Measurements from ENCODE around the gene KCNMA1.

KCNMA1 gene

DNA sequence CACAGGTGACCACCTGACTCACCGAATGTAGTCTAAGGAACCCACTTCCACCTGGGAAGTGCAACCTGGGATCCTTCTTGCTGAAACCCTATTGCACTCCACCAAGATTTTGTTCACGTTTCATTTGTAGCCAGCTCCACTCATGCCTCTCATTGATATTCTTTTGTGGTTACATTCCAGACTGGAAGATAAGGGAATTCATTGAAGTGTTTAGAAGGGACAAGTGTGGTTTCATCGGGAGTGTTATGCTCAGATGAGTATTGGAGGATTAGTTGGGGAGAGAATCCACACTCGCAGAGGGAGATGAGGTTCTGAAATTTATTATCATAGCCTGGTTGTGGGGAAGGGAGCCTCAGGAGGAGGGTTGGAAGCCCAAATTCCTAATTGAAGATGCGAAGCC is 320.4 kb downstream of the KCNMA1 start:
- DNase-seq (ENCODE audit: insufficient read length, low spot score) (no peak), FAIRE-seq (no peak)

DNA sequence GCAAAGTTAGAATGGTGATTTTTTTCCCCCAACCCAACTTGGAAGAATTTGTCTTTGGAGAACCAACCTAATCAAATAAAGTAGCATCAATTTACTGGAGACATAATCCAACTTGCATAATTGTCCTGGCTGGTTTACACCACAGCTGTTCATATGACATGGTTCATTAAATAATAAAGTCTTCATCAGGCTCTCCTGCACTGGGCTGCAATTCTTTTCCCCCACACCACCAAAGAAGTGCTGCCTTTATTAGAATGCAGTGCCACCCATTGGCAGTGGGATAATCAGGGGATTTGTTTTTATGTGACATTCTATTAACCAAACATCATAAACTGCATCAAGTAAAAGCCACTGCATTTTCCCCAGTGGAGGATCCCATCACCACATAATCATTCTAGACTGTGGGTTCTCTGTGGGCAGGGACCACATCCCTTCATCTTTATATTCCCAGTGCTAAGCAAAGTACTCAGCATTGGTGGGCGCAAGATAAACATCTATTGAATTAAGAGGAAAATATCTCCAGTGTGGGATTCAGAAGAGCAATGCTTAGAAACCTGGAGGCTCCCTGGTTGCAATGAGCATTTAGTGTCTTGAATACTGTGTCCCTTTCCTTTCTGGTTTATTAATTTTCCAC is 322.0 kb downstream of the KCNMA1 start:
- FAIRE-seq (no peak), DNase-seq (ENCODE audit: insufficient read length, low spot score) (no peak)

DNA sequence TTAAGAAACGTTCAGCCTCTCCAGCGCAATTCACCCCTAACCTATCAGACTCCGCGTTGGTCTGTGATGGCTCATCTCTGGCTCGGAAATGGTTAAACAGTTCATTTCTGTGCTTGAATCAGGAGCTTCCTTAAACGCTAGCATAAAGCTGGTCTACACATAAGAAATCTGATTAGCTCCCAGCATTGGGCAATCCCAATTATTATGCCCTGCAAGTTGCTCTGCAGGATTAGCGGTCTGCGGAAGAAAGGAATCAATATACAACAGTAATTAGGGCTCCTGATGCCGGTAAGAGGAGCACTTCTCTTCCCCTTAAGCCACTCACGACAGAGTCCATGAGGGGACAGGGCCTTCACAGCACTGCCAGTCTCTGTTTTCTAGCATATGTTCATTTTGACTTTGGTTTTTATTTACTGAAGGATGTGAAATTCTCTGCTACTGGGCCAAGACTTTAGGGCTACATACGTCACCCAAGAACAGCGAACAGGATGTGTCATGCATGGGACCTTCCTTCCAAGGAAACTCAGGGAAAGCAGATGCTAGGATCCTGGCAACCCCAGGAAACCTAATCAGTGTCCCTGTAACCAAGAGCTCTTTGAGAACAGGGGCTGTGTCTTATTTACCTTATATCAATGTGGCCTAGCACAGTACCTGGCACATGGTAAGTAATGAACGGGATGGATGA is 324.4 kb downstream of the KCNMA1 start:
- FAIRE-seq (no peak), DNase-seq (ENCODE audit: insufficient read length, low spot score) (no peak)

DNA sequence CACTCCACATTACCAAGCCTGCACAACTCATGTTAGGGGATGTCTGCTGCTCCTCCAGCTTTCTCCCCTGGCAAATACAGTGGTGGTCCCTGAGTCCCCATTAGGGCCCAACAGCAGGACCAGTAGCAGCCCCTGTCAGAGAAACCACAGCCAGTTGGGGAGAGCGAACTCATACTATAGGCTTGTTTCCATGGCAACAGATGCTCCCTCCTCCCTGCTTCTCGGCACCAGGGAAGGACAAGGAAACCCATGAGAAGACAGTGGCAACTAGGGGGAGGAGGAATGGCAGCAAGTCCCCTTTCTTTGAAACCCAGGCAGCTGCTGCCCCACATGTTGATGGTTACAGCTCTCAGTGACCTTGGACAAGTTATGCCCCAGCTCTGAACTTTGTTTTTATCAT is 326.4 kb downstream of the KCNMA1 start:
- DNase-seq (ENCODE audit: insufficient read length, low spot score) (no peak), FAIRE-seq (no peak)

DNA sequence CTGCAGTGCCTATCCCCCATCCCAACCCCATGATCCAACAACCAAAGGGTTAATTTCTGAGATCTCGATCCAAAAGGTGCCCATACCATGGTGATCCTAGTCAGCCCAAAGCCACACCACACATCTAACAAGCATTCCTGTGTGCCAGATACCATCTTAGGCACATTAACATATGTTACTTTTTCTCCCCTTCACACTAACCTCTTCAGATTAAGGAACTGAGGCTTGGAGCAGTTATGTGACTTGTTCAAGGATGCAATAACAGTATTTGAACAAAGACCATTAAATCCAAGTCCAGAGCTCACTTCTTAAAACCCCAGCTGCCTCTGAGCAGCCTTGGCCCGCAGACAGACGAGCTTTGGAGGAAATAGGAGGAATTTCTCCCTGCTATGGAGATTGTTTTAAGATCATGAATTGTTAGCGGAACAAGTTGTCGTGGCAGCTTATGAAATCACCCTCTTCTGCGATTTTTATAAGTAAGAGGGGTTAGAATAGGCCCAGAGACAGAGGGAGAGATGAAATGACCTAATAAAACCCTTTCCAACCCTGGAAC is 327.2 kb downstream of the KCNMA1 start:
- no peak for DNase-seq (ENCODE audit: insufficient read length, low spot score)

DNA sequence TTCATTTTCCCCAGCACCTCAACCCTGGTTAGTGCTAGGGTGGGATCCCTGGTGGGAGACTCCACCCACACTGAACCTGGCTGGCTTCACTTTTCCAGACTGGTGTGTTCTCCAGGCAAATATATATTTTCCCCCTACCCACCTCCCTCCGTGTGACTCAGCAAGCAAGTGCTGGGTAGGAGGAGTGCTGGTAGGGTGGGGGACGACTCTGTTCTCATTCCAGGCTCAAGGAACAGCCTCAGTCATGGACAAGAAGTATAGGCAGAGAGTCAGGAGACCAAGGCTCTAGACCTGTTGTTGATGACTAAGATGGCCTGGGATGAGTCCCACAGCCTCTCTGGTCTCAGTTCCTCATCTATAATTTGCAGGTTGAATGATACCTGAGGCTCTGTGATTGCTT is 328.1 kb downstream of the KCNMA1 start:
- FAIRE-seq, result no peak
- no peak for DNase-seq (ENCODE audit: insufficient read length, low spot score)

More for the DNA sequence above, 327.2 kb downstream of the KCNMA1 start:
- no peak for FAIRE-seq

DNA sequence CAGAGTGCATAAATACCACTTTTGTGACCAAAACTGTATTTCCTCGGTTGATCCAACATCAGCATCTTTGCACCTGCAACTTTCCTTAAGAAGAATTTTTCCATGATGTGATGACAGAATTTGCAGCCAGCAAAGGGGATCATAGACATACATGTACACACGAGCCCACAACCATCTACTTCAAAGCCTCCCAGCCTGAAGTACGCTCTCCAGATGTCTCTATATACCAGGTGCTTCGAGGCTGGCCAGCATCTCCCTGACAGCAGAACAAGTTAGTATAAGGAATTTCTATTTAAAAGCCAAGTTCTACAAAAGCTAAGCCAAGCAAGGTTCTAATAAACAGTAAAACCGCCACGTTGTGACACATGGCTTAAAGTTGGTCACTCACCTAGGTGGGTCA is 328.5 kb downstream of the KCNMA1 start:
- no peak for FAIRE-seq

DNA sequence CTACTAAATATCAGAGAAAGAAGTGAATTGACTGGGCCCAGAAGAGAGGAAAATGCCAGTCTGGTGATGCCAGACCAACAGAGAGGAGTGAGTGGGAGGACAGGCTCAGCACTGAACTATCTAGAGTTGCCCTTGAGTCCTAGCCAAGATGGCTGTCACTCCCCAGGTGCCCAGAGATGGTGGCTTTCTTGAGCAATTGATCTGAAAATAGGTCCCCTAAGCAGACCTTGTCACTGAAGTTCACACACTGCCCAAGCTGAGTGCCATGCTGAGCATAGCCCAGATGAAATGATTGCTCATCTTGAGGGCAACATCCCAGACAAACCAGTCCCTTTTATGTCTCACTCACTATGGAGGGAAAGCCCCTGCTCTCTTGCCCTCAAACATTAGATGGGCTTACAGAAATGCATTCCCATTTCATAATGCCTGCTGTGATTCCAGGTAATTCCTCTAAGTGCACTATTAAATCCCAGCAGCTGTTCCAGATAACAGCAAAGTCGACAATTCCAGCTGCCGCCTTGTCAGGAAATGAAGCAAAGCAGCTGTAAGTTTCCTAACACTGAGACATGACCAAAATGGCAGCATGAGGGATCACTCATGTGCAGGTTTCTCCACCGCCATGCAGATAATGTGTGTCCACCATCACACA is 329.4 kb downstream of the KCNMA1 start:
- no peak for FAIRE-seq

More for the DNA sequence above, 328.5 kb downstream of the KCNMA1 start:
- DNase-seq (ENCODE audit: insufficient read length, low spot score), result no peak

DNA sequence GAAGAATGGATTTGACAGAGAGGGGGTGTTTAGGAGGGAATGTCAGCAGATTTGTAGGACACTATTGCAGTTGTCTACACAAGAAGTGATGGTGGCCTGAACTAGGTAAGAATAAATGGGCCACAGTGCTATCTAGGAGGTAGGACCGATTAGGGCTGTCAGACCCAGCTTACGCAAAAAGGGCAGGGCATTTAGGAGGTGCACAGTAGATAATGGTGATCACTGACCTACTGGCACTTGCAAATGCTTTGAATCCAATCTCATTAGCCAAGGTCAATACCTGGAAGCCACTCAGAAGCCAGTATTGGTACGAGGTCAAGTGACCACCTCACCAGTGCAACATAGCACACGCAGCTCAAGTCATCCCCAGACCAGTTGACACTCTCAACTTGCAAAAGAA is 330.9 kb downstream of the KCNMA1 start:
- FAIRE-seq, result no peak
- no peak for DNase-seq (ENCODE audit: insufficient read length, low spot score)

More for the DNA sequence above, 329.4 kb downstream of the KCNMA1 start:
- DNase-seq (ENCODE audit: insufficient read length, low spot score), result no peak

DNA sequence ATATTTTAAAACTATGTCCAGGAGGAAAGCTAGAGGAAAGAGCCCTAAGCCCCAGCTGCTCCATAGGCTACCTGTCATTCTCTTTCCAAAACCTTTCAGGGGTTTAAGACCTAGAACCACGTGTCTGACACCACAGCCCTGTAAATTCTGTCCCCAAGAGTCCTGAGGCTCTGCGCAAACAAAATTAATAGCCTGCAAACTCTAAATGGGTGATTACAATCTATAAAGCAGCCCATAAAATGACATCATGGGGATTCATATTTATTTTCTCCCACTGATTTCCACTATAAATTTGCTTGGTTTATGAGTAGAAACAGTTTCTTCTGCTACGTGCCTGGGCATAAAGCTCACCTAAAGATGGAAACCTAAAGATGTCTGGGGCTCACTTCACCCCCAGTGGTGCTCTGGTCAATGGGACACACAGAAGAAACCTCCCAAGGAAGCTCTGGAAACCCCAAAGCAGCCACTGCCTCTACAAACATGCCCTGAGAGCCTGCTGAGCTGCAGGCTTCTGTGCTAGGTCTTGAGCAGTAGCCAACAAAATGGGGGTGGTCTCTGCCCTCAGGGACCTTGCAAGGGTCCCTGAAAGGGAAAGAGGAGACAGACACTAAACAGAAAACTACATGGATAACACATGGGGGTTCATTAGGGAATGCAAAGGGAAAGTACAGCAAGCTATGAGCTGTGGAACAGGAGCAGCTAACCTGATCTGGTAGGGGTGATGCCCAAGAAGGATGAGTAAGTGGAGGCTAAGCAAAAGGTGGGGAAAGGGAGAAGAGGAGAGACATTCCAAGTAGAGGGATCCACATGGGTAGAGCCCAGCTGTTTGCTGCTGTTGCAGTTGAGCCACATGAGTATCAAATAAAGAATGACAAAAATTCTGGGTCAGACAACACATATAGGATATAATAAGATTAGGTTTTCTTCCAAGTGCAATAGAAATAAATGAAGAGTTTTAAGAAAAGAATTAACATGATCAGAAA is 331.7 kb downstream of the KCNMA1 start:
- no peak for DNase-seq (ENCODE audit: insufficient read length, low spot score)
- FAIRE-seq, result no peak

DNA sequence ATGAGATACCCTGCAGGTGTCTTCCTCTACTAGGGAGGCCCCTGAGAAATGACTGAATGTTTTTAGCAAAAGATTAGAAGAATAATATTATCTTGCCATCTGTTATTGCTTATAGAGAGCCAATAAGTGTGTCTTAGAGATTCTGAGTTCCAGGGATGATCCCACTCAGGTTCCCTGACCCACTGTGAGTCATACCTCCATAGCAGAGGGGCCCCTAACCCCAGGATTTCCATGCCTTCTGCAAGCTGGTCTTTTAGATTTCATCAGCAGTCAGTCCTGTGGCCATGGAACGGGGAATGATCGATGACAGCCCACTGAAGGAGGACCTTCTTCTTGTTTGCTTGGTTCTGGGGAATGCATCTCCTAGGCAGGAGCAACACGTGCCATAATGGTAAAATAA is 333.4 kb downstream of the KCNMA1 start:
- DNase-seq (ENCODE audit: insufficient read length, low spot score) (no peak), FAIRE-seq (no peak)

DNA sequence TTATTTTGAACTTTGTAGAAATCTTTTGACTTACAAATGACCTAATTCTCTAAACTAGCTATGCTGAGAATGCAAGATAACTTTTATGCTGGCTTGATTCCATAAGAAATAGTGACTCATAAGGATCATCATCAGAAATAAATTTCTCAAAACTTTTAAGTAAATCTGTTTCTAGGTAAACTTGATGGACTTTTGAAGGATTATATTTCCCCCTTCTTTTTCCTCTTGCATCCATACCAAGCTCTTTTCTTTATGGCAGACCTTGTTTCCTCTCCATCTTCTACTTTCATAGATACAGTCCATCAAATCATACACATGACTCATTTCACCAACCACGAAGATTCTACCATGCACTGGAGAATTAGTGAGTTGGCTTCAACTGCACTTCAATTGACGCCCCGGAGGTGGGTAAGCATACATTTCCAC is 336.3 kb downstream of the KCNMA1 start:
- DNase-seq (ENCODE audit: insufficient read length, low spot score), result no peak
- no peak for FAIRE-seq

DNA sequence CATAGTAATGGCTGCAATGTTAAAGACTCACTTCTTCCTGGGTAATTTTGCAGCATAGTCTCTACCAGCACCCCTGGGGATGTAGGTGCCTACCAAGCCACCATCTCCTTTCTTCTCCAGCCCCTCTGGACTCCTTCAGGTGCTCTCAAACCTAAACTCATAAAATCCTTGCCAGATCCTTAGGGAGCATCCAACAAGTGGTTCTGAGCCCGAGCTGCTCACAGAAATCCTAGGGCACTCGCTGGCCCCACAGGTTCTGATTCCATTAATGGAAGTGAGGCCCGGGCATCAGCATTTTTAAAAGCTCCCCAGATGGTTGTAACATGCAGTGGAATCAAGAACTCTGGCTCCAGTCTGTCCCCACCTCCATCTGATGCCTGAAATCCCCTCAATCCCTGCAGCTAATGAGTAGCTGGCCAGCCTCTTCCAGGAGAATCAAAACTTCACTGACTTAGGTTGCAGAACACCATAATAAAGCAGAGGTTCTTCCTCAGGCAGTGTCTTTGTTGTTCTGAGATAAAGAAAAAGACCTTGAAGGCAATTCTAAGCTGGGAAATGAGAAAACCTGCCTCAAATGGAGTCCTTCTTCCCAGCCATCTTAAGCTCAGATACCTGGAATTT is 336.8 kb downstream of the KCNMA1 start:
- FAIRE-seq (no peak), DNase-seq (ENCODE audit: insufficient read length, low spot score) (no peak)

DNA sequence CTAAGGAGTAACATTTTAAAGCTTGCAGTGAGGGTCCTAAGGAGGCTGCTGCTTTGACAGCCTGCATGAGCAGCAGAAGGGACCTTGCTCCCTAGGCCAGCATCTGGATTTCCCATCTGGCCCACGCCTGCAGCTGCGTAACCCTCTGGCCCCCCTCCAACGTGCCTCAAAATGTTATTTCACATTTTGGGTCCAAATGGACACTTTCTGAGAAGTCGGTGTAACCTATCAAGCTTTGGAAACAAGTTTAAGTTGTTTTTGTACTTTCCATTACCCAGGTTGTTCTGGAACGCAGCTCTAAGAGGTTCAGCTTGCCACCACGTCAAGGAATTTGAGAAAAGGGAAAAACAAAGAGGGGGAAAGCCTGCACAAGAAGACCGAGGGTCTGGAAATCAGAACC is 338.3 kb downstream of the KCNMA1 start:
- DNase-seq (ENCODE audit: insufficient read length, low spot score) (no peak), FAIRE-seq (no peak)

DNA sequence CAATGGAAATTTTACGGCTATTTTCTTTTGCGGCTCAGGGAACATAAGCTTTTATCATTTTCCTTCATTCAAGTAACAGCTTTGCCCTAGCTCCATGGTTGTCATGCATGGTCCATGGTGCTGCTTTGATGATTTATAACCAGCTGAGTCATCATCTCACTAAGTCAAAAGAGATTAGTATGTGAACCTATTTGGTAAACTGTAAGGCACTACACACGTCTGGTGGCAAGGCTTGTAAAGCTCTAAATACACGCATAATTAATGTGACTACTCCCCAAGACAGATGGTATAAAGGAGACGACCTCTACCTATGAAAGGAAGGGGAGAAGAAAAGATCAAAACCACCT is 340.2 kb downstream of the KCNMA1 start:
- DNase-seq (ENCODE audit: insufficient read length, low spot score), result no peak
- no peak for FAIRE-seq

DNA sequence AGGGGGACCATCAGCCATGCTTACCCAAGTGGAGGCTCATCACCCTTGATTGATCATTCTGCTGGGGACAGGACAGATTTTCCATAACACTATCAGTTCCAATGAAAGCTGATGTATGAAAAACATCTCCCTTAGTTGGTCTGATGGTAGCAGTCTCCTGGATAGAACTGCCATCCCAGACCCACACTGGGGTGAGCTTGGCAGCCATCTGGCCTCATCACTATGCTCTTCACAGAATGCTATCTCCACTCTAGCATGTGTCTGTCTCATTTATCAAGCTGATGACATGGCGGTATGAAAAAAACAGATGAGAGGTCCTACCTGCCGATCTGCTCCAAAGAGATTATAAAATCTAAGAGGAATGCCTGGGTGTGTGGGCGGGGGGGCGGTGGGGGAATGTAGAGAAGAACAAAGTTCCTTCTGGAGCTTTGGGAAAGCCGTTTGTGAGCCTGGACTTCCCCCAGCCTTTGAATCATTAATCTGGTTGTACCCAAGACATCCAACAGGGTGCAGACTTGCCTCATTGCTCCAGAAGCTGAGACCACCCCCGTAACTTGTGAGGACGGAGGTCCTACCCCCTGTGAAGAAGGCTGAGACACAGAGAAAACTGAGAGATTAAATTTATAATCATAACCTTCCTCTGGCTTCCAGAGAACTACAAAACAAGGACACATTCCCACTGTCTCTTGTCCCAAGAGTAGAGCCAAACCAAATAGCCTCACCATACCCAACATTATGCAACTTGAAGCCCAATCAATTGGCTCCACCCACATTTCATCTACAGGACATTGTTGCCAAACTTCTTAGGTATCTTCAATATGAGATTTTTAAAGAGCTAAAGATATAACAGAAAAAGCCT is 340.8 kb downstream of the KCNMA1 start:
- DNase-seq (ENCODE audit: insufficient read length, low spot score) (no peak), FAIRE-seq (no peak)

DNA sequence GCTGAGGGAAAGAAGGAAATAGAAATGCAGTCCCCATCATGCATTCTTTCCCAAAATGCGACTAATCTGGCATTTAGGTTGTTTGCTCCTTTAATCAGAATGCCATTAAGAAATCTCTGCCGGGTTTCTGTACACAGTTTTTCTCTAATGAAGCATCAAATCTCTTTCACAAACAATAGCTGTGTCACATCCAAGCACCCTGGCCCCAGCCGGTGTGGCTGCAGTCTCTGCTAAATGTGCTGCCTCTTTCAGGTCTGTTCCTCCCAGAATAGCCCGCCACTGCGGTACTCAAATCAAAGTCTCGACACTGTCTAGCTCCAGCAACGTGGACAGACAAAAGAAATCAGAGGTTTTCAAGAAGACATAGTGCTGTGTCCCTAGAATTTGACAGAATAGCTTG is 343.8 kb downstream of the KCNMA1 start:
- FAIRE-seq (no peak), DNase-seq (ENCODE audit: insufficient read length, low spot score) (no peak)

DNA sequence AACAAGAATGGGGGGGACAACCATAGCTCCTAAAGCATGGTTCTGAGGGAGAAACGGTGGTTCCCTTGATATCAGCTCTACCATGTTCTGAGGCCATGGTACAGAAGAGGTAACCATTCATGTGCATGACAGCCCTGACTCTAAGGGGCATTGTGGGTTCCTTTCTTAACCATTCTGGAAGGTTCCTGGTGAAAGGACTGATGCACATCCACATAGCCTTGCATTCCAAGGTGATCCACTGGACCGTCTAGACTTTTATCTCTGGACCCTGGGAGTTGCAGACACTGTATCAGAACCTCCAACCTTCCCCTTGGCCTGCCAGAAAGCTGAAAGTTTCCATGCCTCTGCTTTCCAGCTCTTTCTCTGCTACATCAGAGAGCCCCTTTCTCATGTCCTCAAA is 344.3 kb downstream of the KCNMA1 start:
- DNase-seq (ENCODE audit: insufficient read length, low spot score) (no peak), FAIRE-seq (no peak)

All from GM19239 (cell line).